IPS DF 19.7 (cell line): ENCODE data around the gene FHL1.

Source experiments
- DNase-seq: peaks from one replicate; pipeline ENCODE4 v3.0.0-alpha.2; 2013; ENCODE audit warnings: low read depth, low spot score

FHL1 gene

GRCh38 chrX:136185401-136186022 lies 38.2 kb downstream of the FHL1 start:
- no peak for DNase-seq

- DNase-seq = no peak
Observed at GRCh38 chrX:136186023-136186413, 38.7 kb downstream of the FHL1 start.

- no peak for DNase-seq
Observed at GRCh38 chrX:136189222-136189621, 41.9 kb downstream of the FHL1 start.

GRCh38 chrX:136190038-136190713 lies 42.8 kb downstream of the FHL1 start:
- DNase-seq = no peak

DNA sequence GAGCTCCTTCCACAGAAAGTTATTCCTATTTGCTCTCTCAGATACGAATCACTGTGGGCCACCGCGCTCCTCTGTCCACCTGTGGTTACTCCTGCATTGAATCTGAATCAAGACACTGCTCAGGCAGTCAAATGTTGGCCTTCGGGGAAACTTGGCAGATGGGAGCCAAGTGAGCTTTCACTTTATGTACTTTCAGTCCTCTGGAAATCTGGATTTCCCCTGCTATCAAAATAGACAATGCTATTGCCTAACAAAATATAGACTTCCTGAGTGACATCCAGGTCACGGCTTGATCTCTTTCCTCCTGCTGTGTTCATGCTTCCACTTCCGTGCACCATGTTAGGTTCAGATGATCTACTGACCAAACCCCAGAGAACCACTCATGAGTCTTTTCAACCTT lies 43.8 kb downstream of the FHL1 start:
- no peak for DNase-seq

DNA sequence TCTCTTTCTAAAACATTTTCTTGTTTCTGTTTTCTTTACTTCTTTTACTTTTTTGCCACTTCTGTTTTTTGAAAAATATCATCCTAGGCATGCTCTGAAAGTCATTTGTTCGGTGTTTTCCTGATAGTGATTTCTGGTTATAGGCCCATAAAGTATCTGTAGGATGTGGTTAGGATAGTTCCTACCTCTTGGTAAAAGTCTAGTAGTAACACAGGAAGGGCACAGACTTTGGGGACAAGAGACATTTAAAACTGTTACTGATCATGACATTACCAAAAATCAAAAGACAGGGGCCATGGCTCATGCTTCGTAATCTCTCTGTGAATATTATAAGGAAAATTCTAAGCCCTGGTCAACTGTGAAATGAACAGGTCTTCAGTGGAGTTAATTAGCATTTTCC lies 44.8 kb downstream of the FHL1 start:
- DNase-seq = no peak

DNA sequence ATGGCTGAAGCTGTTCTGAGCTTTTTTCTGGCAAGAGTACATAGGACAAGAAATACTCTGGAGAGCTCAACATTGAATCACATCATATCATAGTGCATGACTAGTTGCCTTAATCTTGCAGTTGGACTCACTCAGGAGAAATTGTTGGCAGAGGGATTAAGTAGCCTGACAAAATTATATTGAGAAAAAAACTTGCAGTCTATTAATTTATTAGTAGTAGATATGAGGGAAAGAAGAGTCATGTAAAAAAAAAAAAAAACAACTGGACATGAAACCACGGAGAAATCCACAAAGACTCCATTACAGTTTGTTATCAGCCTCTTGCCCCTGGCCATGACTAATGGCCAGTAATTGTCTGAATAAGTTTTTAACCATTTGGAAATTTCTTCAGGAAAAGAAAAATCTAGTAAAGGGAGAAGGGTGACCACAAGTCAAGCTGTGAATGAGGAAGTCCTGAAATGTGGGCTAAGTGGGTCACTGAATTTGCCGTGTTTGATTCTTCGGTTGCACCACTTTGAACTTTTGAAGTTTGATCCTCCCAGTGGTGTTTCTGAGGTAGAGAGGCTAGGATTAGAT lies 45.6 kb downstream of the FHL1 start:
- DNase-seq = no peak

DNA sequence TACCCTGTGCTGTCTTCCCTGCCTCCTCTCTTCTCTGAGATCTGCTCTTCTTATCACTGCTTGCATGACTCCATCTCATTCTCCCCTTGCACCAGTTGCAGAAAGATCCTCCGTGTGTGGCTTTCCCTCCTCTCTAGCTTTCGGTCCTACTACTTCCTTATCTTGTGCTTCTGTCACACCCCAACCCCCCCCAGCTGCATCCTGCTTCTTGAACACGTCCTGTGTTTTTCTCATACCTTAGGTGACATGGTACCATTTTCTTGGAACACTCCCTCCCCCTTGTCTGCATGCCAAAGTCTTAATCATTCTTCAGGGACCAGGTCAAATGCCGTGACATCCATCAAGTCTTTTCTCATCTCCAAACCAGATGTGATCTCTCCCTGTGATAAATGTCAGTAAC lies 46.4 kb downstream of the FHL1 start:
- DNase-seq = no peak

GRCh38 chrX:136194536-136194935 lies 47.2 kb downstream of the FHL1 start:
- DNase-seq = no peak

DNA sequence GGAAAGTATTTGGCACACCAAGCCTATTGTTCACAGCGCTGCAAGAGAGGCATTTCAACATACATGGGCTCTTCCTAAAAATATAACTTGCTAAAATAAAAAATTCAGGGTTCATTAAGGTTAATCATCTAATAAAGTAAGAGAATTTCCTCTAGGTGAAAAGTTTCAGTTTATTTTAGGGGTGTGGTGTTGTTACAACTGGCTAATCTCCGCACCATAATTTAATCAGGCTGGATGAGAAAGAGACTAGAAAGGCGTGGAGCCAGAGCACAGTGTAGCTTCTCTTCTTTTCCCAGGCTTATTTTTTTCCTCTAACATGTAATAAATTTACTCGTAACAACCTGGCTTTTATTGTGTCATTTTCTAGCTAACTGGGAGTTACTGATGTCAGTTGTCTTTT lies 47.9 kb downstream of the FHL1 start:
- DNase-seq = no peak

GRCh38 chrX:136196691-136197155 lies 49.4 kb downstream of the FHL1 start:
- no peak for DNase-seq

DNA sequence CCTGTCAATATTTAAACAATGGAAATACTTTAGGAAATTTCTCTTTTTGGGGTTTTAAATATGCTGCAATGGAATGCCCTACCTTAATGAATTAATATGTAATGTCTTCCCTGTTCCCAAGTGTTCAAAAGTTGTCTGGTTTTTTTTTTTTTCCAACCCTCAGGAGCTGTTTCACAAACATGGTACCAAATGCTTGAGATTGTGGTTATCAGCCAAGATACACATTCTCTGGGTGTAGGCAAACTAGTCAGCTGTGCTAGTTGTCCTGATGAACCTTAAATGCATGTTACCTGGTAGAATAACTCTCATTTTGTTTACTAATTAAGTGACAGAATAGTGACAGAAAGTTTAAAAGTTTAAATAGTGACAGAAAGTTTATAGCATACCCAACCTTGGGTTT lies 50.7 kb downstream of the FHL1 start:
- no peak for DNase-seq

- DNase-seq = no peak
Observed at GRCh38 chrX:136198678-136199243, 51.4 kb downstream of the FHL1 start.

DNA sequence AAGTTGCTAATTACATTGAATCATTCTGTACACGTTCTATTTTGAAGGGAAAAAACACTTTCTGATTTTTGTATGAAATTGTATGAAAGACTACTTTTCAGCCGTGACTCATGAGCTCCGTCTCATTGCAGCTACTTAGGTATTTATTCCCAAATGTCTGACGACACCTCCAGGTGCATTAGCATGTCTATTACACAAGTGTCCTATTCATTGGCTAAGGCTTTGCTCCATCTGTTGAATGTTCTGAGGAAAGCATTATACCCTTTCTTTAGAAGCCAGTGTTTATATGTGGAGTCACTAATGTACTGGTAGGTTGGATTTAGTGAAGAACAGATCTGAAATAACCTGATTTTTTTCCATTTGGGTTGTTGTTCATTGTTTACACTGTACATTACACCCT lies 52.0 kb downstream of the FHL1 start:
- DNase-seq = no peak

DNA sequence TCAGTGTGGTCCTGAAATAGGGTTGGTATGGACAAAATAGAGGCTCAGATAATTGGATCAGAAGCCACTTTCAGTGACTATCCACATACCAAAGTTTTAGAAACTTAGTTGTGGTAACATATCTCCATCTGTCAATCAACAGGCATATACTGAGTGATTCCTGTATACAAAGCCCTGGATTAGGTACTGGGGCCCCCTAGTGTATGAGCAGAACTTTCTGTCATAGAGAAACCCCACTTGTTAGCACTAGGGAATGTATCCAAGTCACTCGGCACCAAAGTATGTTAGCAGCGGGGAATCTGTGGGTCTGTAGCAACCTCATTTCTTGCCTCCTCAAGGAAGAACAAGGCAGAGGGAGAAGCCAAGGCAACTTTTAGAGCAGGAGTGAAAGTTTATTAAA lies 53.1 kb downstream of the FHL1 start:
- DNase-seq = no peak

GRCh38 chrX:136201601-136202000 lies 54.3 kb downstream of the FHL1 start:
- no peak for DNase-seq

DNA sequence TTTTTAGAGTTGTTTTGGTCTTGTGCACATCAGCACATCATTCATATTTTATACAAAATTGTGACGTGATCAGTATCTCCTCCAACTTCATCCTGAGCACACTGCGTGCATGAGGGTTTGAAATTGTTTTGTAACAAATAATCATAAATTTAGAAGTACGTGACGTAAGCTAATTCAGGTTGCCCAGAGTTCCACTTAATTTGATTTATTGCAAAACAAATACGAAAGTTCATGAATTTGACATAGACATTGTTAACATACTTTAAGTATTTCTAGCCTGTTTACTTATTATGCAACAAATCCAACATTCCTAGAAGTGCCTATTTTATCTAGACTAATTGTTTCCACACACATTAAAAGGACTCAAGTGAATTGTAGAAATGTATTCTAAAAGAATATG lies 55.6 kb downstream of the FHL1 start:
- no peak for DNase-seq

DNA sequence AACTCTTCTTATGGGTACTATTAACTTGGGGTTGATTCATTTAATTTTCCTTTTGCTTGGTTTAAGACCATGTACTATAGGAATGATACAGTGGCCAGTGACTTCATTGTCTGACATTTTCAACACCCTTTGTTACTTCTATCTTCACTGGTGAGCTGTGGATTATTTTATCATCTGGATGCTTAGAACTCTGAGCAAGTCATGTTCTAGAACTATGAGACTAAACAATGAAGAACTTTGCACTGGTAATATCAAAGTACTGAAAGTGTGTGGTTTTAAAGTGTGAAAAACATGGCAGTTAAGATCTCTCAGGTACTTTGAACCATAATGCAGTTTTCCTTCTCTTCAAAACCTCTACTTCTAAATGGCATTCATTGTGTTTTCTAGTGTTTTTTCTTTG lies 56.1 kb downstream of the FHL1 start:
- DNase-seq = no peak

DNA sequence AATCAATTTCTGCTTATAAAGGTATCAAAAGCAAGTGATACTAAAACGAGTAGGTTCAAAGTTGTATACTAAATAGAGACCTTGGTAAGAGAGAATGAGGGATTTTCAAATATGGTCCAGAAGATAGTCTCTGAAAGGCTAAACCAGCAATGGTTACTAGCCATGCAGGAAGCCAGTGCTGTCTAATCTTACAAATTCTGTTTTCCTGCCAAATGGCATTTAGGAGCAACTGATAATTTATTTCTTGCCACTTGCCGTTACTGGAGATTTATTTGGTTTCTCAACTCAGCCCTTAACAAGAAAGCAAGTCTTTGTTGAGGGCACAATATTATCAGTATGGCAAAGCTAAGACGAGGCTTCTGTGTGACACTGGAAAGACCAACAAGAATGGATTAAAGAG lies 56.6 kb downstream of the FHL1 start:
- no peak for DNase-seq

- no peak for DNase-seq
Observed at GRCh38 chrX:136204571-136204970, 57.2 kb downstream of the FHL1 start.

GRCh38 chrX:136205882-136206380 lies 58.6 kb downstream of the FHL1 start:
- DNase-seq = no peak

GRCh38 chrX:136206916-136207315 lies 59.6 kb downstream of the FHL1 start:
- DNase-seq = no peak

DNA sequence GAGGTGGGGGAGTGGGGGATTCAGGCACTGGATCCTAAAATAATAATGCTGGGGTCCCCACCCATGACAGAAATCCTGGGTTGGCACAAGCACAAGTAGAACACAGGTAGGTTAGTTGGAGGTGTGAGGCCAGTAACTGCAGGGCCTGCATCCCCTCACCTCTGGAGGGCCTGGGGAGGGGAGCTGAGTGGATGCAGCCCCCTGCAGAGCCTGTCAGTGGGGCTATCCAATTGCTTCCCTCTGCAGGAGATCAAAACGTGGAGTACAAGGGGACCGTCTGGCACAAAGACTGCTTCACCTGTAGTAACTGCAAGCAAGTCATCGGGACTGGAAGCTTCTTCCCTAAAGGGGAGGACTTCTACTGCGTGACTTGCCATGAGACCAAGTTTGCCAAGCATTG lies 60.2 kb downstream of the FHL1 start:
- DNase-seq = no peak
